GM12864 (cell line): Measurements from ENCODE around the gene NOB1.
"Not testable (repeated sequence)": the region's sequence is repeated elsewhere in the genome, so short reads cannot be mapped to it uniquely, and the experiment has no call there.

Source experiments
- DNase-seq: peaks from one replicate; pipeline ENCODE4 v3.0.0-alpha.2; 2011; ENCODE audit warnings: low read depth
- H3K4me3 ChIP-seq: 2 replicates; pipeline ENCODE4 v1.5.1; 2011; ENCODE audit warnings: mild to moderate bottlenecking, low read depth, low read length, control low read depth
- TF ChIP-seq, protein P1 (sequence below): IDR thresholded peaks from 2 replicates; pipeline ENCODE4 v1.5.1; 2011; ENCODE audit warnings: low read depth, mild to moderate bottlenecking, moderate library complexity, low read length, control low read depth, inconsistent platforms; ENCODE audit errors: missing control alignments

NOB1 gene

DNA sequence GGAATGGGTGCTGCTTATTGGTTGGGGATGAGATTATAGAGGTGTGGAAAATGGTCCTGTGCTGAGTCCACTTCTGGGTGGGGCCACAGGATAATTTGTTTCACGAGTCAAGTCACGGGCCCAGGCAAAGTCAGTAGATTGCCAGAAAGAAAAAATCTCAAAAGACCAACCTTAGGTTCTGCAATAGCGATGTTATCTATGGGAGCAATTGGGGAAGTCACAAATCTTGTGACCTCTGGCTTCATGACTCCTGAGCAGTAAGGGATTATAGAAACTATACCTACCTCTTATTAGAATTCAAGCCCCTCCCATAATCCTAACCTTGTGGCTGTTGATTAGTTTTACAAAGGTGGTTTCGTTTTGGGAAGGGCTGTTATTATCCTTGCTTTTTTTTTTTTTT, 38.8 kb upstream of the NOB1 start:
- no peak overlapping the region for H3K4me3 ChIP-seq
- TF ChIP-seq, protein P1, sequence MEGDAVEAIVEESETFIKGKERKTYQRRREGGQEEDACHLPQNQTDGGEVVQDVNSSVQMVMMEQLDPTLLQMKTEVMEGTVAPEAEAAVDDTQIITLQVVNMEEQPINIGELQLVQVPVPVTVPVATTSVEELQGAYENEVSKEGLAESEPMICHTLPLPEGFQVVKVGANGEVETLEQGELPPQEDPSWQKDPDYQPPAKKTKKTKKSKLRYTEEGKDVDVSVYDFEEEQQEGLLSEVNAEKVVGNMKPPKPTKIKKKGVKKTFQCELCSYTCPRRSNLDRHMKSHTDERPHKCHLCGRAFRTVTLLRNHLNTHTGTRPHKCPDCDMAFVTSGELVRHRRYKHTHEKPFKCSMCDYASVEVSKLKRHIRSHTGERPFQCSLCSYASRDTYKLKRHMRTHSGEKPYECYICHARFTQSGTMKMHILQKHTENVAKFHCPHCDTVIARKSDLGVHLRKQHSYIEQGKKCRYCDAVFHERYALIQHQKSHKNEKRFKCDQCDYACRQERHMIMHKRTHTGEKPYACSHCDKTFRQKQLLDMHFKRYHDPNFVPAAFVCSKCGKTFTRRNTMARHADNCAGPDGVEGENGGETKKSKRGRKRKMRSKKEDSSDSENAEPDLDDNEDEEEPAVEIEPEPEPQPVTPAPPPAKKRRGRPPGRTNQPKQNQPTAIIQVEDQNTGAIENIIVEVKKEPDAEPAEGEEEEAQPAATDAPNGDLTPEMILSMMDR: no peak
- no peak for DNase-seq

DNA sequence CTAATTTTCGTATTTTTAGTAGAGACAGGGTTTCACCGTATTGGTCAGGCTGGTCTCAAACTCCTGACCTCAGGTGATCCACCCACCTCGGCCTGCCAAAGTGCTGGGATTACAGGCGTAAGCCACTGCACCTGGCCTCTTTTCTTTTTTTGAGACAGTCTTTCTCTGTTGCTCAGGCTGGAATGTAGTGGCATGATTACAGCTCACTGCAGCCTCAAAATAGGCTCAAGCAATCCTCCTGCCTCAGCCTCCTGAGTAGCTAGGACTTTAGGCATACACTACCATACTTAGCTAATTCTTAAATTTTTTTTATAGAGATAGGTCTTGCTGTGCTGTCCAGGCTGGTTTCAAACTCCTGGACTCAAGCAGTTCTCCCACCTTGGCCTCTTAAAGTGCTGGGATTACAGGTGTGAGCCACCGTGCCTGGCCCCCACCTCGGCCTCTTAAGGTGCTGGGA, 36.7 kb upstream of the NOB1 start:
- H3K4me3 ChIP-seq: not testable (repeated sequence)

DNA sequence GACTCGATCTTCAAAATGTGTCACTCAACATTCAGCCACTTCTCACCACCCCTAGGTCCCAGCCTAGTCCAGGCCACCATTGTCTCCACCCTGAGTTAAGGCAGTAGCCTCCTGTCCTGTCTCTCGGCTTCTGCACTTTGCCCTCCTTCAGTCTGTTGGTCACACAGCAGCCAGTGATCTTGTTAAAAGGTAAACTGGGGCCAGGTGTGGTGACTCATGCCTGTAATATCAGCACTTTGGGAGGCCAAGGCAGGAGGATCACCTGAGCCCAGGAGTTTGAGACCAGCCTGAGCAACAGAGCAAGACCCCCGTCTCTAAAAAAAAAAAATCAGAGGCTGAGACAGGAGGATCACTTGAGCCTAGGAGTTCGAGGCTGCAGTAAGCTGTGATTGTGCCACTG, 33.2 kb upstream of the NOB1 start:
- TF ChIP-seq, protein P1: no peak
- no peak for DNase-seq
- no peak overlapping the region for H3K4me3 ChIP-seq

More for the DNA sequence above, 36.7 kb upstream of the NOB1 start:
- not testable (repeated sequence) for DNase-seq

DNA sequence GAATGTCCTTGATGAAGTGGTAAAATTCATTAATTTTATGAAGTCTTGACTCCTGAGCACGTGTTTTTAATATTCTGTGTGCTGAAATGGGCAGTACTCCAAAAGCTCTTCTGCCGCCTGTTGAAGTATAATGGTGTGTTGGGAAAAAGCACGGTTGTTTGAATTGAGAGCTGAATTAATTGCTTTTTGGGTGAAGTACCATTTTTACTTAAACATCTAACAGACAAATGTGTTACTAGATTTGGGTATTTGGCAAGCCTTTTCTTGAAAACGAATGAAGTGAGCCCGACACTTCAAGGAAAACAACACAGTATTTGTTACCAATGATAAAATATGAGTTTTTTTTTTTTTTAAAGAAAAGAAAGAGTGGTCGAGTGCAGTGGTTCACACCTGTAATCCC, 29.9 kb upstream of the NOB1 start:
- DNase-seq: no peak
- no peak overlapping the region for H3K4me3 ChIP-seq
- TF ChIP-seq, protein P1: no peak

DNA sequence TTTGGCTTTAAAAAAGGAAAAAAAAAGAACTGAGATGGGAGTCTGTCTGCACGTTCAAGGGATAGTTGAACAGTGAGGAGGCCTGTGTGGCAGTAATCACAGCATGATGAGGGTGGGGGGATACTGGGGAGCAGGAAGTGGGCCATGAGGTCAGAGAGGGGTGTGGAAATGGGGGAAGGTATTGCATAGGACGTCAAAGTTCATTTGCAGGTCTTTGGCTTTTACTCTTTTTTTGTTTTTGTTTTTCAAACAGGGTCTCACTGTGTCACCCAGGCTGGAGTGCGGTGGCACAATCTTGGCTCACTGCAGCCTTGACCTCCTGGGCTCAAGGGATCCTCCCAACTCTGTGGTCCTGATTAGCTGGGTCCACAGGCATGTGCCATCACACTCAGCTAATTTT, 26.4 kb upstream of the NOB1 start:
- H3K4me3 ChIP-seq: no peak overlapping the region
- TF ChIP-seq, protein P1: no peak
- DNase-seq: no peak

DNA sequence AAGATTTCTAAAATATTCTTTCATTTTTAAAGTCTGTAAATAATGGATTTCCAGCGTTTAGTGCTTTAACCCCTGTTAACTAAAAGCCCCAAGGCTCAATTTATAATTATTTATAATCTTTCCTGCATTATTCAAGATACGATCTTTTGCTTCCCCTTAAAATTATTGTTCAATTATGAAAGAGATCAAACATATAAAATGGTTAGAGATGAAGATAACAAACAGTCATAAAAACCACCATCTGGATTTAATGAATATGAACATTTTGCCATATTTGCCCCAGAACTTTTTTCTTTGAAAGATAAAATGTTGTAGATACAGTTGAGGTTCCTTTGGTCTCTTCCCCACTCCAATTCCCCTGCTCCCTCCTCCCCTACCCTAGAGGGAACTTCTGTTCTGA, 25.0 kb upstream of the NOB1 start:
- H3K4me3 ChIP-seq: no peak overlapping the region
- DNase-seq: no peak
- TF ChIP-seq, protein P1: no peak

DNA sequence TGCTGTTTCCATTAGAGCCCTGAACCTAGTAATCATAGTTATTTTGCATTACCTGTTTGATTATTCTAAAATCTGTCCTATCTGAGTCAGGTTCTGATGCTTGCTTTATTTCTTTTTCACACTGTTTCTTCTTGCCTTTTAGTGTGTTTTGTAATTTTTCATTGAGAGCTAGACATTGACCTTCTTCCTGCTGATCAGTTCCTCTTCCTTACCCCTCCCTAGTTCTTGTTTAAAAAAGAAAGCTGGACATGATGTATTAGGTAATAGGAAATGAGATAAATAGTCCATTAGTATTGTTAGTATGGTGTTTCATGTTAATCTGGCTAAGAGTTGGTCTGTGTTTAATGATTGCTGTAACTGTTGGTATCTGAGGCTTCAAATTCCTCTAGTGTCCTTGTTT, 20.8 kb upstream of the NOB1 start:
- no peak for DNase-seq
- H3K4me3 ChIP-seq: no peak overlapping the region
- TF ChIP-seq, protein P1: no peak
